HUES64 (cell line): ENCODE results near the gene RALBP1.
"Not testable (repeated sequence)": the region's sequence is repeated elsewhere in the genome, so short reads cannot be mapped to it uniquely, and the experiment has no call there.

Experiments used
- H3K27ac ChIP-seq: 2 replicates; pipeline ENCODE4 v1.7.0; 2013; ENCODE audit warnings: low read depth, low read length, inconsistent platforms
- H3K27me3 ChIP-seq: 2 replicates; pipeline ENCODE4 v1.6.1; 2013; ENCODE audit warnings: mild to moderate bottlenecking, low read length; ENCODE audit not compliant: insufficient read depth
- H3K36me3 ChIP-seq: 2 replicates; pipeline ENCODE4 v1.6.1; 2013; ENCODE audit warnings: mild to moderate bottlenecking, low read length; ENCODE audit not compliant: insufficient read depth
- H3K4me1 ChIP-seq: 2 replicates; pipeline ENCODE4 v1.6.1; 2013; ENCODE audit warnings: mild to moderate bottlenecking, low read length, moderate library complexity; ENCODE audit not compliant: insufficient read depth
- H3K4me3 ChIP-seq: 2 replicates; pipeline ENCODE4 v1.5.1; 2013; ENCODE audit warnings: mild to moderate bottlenecking, low read length, moderate library complexity
- H3K9ac ChIP-seq: 2 replicates; pipeline ENCODE4 v1.6.1; 2013; ENCODE audit warnings: mild to moderate bottlenecking, low read depth, low read length
- H3K9me3 ChIP-seq: 2 replicates; pipeline ENCODE4 v1.6.1; 2013; ENCODE audit warnings: low read depth, low read length; ENCODE audit not compliant: insufficient read depth
- WGBS: fragments of 150-250, 120-280 bp; methylation state at CpG from one replicate; pipeline ENCODE4 v1.1.7; 2013; ENCODE audit warnings: missing lambda C conversion rate; 5-methylcytosine and 5-hydroxymethylcytosine counted together

RALBP1 gene

DNA sequence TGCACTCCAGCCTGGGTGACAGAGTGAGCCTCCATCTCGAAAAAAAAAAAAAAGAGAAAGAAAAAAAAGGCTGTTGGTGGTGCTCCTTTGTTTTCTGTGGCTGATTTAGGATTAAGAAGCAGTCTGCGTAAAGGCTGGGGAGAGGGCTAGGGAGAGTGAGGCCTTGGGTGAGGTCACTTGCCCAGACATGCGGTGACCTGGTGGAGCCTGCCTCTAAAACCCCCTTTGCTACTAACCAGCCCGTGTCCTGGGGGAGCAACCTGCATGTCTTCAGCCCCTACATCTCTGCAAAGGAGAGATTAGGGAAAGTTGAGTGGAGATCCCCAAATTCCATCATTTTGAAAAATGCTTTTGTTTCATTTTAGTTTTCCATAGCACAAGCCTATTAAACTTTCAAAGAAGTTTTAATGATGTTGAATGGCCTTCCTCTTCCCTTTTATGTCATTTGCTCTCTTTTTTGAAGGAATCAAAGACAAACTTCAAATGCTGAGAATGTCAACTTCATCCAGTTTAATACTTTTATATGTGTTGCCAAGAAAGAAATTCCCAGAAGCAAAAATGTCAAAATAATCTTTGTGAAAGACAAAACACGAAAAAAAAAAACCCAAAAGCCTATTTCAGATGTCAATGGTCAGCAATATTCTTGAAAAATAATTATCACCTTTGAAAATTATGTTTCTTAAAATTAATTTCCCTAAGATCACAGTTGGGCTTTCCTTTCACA is 38.9 kb upstream of the RALBP1 start:
- 82% methylated on average over 4 of the region's 5 CpGs for WGBS
- H3K27ac ChIP-seq: no peak overlapping the region

DNA sequence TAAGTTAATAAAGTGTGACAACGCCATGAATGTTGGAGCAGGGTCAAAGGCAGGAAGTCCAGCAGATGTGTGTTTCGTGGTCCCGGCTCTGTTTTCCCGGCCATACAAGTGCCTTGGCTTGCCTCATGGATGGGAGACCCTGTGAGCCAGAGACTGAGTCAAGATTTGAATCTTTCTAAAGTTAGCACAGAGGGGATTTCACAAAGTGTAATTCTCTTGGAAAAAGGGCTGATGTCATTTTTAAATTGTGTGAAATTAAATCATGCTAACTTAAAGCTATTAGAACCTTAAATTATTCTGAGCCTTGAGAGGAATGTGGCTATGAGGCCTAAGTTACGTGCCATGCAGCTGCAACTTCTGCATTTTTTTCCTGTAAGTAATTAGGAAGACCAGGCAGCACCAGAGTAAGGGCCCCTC is 38.3 kb upstream of the RALBP1 start:
- Histone ChIP-seq H3K4me3 (no peak overlapping the region), H3K27me3 (no peaks in the 10 kb centered on the region), H3K9me3 (no peaks in the 10 kb centered on the region), H3K9ac (no peak overlapping the region), H3K27ac (no peak overlapping the region), H3K36me3 (no peaks in the 10 kb centered on the region), H3K4me1 (peaks cover 19% of the 10 kb centered on the region)
- 85% methylated on average over 5 of the region's 5 CpGs for WGBS

More for the DNA sequence above, 38.9 kb upstream of the RALBP1 start:
- Histone ChIP-seq H3K9ac (no peak overlapping the region), H3K27me3 (no peaks in the 10 kb centered on the region), H3K4me1 (peaks cover 19% of the 10 kb centered on the region), H3K9me3 (no peaks in the 10 kb centered on the region), H3K36me3 (no peaks in the 10 kb centered on the region), H3K4me3 (no peak overlapping the region)

DNA sequence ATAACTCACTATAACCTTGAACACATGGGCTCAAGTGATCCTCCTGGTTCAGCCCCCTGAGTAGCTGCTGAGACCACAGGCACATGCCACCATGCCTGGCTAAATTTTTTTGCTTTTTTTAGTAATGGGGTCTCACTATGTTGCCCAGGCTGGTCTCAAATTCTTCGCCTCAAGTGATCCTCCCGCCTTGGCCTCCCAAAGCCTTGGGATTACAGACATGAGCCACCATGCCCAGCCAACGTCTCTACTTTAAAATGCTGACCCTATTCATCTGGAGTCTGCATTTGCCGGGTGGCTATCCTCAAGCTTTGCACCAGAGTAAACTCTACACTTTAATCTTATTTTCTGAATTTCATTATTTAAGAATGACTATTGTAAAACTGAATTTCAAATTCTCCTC is 37.6 kb upstream of the RALBP1 start:
- no peaks in the 10 kb centered on the region for H3K27me3 ChIP-seq
- no peak overlapping the region for H3K4me3 ChIP-seq
- H3K36me3 ChIP-seq: no peaks in the 10 kb centered on the region
- peaks cover 19% of the 10 kb centered on the region for H3K4me1 ChIP-seq
- WGBS: 95% methylated on average over 4 of the region's 4 CpGs
- H3K27ac ChIP-seq: no peak overlapping the region
- no peaks in the 10 kb centered on the region for H3K9me3 ChIP-seq
- H3K9ac ChIP-seq: no peak overlapping the region

DNA sequence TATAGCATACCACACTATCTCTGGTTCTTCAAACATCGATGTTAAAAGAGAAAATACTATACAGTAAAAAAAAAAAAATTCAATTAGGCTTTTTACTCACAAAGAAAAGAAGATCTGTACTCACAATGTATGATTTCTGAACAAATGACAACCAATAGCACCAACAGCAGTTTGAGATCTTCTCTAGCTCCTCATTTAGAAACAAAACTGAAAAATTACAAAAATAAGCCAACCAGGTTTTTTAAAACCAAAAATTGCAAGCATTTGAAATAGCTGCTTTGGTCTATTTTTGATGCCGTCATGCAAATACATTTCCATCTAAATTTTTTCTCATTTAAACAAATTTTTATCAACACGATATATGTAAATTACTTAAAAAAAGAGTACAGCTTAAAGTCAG is 34.3 kb upstream of the RALBP1 start:
- H3K4me3 ChIP-seq: no peak overlapping the region
- H3K36me3 ChIP-seq: no peaks in the 10 kb centered on the region
- no peaks in the 10 kb centered on the region for H3K27me3 ChIP-seq
- 83% methylated on average over 1 of the region's 3 CpGs for WGBS
- H3K9ac ChIP-seq: no peak overlapping the region
- H3K9me3 ChIP-seq: no peaks in the 10 kb centered on the region
- no peak overlapping the region for H3K27ac ChIP-seq
- peaks cover 8% of the 10 kb centered on the region; the same call in 1 of the 2 replicates for H3K4me1 ChIP-seq

DNA sequence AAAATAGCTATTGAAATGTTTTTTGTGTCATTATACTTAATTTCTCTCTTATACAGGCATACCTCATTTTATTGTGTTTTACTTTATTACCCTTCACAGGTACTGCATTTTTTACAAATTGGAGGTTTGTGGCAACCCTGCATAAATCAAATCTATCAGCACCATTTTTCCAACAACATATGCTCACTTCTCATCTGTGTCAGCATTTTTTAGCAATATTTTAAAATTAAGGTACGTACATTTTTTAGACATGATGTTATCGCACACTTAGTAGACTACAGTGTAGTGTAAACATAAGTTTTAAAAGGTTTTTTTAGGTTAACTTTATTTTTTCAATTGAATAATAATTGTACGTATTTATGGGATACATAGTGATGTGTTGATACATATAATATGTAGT is 30.8 kb upstream of the RALBP1 start:
- Histone ChIP-seq H3K4me1 (no peaks in the 10 kb centered on the region), H3K36me3 (no peaks in the 10 kb centered on the region), H3K27ac (no peak overlapping the region), H3K27me3 (no peaks in the 10 kb centered on the region), H3K9me3 (peaks cover 17% of the 10 kb centered on the region), H3K4me3 (no peak overlapping the region), H3K9ac (no peak overlapping the region)
- WGBS: 93% methylated on average over 2 of the region's 3 CpGs

DNA sequence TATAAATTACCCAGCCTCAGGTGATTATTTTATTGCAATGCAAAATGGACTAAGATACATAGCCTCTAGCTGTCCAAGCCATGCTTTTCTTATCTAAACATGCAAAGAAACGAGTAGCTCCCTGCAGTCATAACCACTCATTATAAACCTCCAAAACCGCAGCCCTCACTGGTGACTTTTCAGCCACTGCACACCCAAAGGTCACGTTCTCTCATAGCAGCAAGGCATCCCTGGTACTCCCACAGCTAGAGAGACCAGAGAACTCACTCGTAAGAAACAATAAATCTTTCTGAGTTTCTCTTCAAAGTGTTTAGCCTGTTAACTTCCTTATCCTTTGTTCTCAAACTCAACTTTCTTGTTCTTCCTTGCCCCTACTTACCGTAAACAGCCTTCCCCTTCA is 28.5 kb upstream of the RALBP1 start:
- no peaks in the 10 kb centered on the region for H3K27me3 ChIP-seq
- 94% methylated on average over 5 of the region's 5 CpGs for WGBS
- H3K9me3 ChIP-seq: peaks cover 17% of the 10 kb centered on the region
- no peak overlapping the region for H3K9ac ChIP-seq
- no peaks in the 10 kb centered on the region for H3K36me3 ChIP-seq
- H3K4me3 ChIP-seq: no peak overlapping the region
- H3K4me1 ChIP-seq: peaks cover 2% of the 10 kb centered on the region; the same call in 1 of the 2 replicates
- H3K27ac ChIP-seq: no peak overlapping the region

DNA sequence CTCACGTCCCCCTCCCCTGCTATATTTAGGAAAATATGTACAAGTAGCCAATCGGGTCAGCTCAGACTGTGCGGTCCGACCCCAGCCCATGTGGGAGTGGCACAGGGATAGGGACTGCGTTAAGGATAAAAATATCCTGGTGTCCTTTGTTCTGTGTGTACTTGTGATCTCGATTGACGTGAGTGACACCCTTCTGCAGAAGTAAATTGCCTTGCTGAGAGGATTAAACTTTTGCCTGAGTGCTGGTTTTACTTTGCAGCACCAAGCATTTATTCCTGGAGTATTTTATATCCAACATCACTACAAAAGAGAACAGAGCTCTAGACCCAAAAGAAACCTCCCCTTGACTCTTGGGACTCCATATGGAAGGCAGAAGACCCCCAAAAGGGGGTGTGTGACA is 28.0 kb upstream of the RALBP1 start:
- Histone ChIP-seq H3K9me3 (peaks cover 17% of the 10 kb centered on the region), H3K36me3 (no peaks in the 10 kb centered on the region), H3K27me3 (no peaks in the 10 kb centered on the region), H3K27ac (no peak overlapping the region), H3K9ac (no peak overlapping the region), H3K4me1 (peaks cover 2% of the 10 kb centered on the region; the same call in 1 of the 2 replicates), H3K4me3 (no peak overlapping the region)
- WGBS: 96% methylated on average over 7 of the region's 7 CpGs

DNA sequence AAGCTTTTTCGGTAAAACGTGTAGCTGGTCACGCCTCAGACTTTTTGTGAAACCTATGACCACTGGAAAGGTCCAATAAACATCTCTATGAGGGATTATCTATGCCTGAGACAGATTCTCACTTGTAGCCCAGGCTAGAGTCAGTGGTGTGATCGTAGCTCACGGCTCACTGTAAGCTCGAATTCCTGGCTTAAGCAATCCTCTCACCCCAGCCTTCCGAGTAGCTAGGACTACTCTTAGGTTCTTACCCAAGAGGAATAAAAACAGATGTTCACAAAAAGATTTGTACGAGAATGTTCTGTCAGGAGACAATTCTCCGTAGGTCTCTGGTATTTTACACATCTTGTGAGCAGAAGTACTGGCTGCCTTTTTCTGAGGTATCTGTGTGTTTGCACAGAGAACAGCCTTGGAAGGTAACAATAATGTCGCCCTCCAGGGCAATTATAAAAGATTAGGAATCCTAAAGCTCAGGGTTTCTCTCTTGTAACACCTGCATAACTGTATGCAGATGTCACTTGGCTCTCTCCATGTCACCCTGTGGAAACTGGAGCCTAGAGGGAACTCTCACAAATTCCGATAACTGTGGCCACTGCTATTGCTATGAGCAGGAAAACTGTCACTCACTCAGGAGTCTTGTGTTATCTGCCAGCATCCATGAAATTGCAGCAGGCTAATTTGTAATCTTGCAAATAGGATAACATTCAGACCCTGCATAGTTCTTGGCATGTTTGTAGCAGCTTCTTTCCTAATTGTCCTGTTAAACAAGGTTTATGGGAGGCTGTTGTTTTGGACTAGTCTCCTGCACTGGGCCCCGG is 25.5 kb upstream of the RALBP1 start:
- Histone ChIP-seq H3K9ac (no peak overlapping the region), H3K27ac (no peak overlapping the region), H3K9me3 (peaks cover 17% of the 10 kb centered on the region), H3K36me3 (no peaks in the 10 kb centered on the region), H3K4me1 (peaks cover 9% of the 10 kb centered on the region), H3K27me3 (no peaks in the 10 kb centered on the region), H3K4me3 (no peak overlapping the region)
- whole genome bisulfite sequencing: 74% methylated on average over 12 of the region's 12 CpGs

DNA sequence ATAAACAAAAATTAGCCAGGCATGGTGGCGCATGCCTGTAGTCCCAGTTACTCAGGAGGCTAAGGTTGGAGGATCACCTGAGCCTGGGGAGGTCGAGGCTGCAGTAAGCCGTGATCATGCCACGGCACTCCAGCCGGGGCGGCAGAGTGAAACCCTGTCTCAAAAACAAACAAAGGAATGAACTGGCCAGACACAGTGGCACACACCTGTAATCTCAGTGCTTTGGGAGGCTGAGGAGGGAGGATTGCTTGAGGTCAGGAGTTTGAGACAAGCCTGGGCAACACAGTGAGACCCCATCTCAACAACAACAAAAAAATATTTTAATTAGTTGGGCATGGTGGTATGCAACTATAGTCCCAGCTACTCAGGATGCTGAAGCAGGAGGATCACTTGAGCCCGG is 24.4 kb upstream of the RALBP1 start:
- not testable (repeated sequence) for H3K27me3 ChIP-seq, H3K4me3 ChIP-seq, H3K9ac ChIP-seq, H3K36me3 ChIP-seq, H3K4me1 ChIP-seq, H3K27ac ChIP-seq
- 95% methylated on average over 7 of the region's 7 CpGs for WGBS
- H3K9me3 ChIP-seq: peaks cover 21% of the 10 kb centered on the region

DNA sequence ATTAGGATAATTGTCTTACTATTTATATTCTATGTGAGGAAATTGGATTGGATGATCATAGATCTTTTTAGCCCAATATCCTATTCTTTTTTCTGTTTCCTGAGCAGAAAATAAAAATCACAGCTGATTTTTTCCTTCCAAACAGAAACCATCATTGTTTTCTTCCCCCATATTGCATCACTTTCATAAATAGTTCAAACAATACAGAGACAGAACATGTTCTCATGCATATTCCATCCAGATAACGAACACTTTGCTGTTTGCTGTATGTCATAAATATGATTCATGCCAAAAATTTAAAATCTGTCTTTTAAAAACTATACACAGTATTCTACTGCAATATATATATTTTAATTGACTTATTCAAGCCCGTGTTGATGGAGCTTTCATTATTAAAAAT is 22.0 kb upstream of the RALBP1 start:
- Histone ChIP-seq H3K4me1 (peaks cover 9% of the 10 kb centered on the region), H3K9me3 (peaks cover 4% of the 10 kb centered on the region; the same call in 1 of the 2 replicates), H3K4me3 (no peak overlapping the region), H3K27me3 (no peaks in the 10 kb centered on the region), H3K36me3 (no peaks in the 10 kb centered on the region), H3K9ac (no peak overlapping the region), H3K27ac (no peak overlapping the region)
- WGBS: no CpG with 5 or more reads among the region's 2 CpGs

DNA sequence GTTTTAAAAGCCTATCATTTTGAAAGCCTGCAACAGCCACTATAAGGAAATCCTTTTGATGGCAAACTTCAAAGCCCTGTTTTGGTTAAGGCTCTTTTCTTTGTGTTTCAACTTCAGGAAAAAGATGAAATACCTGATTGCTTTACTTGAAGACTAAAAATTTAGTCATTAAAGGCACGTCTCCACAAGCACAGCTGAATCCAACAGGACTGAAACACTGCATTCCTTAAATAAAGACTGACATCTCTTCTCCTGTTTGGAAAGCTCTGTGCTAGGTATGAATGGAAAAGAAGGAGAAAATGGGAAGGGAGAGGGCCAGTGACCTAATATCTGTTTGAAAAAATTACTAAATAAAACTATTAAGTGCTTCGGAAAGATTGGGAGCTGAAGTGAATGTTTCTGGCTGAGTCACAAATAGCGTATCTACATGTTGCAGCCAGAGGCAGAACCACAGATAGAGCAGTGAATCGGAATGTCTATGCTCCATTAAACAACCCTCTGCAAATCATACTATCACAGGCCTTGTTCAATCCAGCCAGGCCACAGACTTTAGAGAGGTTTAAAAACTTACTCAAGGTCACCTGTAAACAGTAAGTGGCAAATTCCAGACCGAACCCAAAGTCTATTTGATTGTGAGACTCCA is 21.1 kb upstream of the RALBP1 start:
- Histone ChIP-seq H3K27ac (no peak overlapping the region), H3K36me3 (no peaks in the 10 kb centered on the region), H3K9ac (no peak overlapping the region), H3K9me3 (peaks cover 4% of the 10 kb centered on the region; the same call in 1 of the 2 replicates), H3K4me1 (peaks cover 9% of the 10 kb centered on the region), H3K4me3 (no peak overlapping the region), H3K27me3 (no peaks in the 10 kb centered on the region)
- WGBS: 64% methylated on average over 5 of the region's 5 CpGs
